Stimulated activated CD4-positive, alpha-beta T cell treated with anti-CD3 and anti-CD28 coated beads, Interleukin-4, amount 100 ng/mL, for 1 hour (primary cell): ENCODE results near the gene SPOCK1.

Experiments
- DNase-seq: peaks from one replicate; pipeline ENCODE4 v3.0.0-alpha.2; 2020

SPOCK1 gene

GRCh38 chr5:137357436-137357835 is 141.7 kb downstream of the SPOCK1 start:
- DNase-seq = no peak

GRCh38 chr5:137356127-137356526 is 143.0 kb downstream of the SPOCK1 start:
- DNase-seq = no peak

GRCh38 chr5:137355708-137356107 is 143.4 kb downstream of the SPOCK1 start:
- DNase-seq = no peak

- DNase-seq = no peak
These were observed 147.0 kb downstream of the SPOCK1 start for GRCh38 chr5:137352095-137352494.

- DNase-seq = no peak
These were observed 148.3 kb downstream of the SPOCK1 start for GRCh38 chr5:137350791-137351190.

- DNase-seq = no peak
These were observed 150.4 kb downstream of the SPOCK1 start for GRCh38 chr5:137348759-137349158.

- DNase-seq = no peak
These were observed 151.3 kb downstream of the SPOCK1 start for GRCh38 chr5:137347865-137348264.

- no peak for DNase-seq
These were observed 152.8 kb downstream of the SPOCK1 start for GRCh38 chr5:137346281-137346680.

- DNase-seq = no peak
These were observed 153.7 kb downstream of the SPOCK1 start for GRCh38 chr5:137345396-137345795.

- DNase-seq = no peak
These were observed 154.3 kb downstream of the SPOCK1 start for GRCh38 chr5:137344723-137345322.

- no peak for DNase-seq
These were observed 155.1 kb downstream of the SPOCK1 start for GRCh38 chr5:137344021-137344420.

GRCh38 chr5:137342764-137343163 is 156.4 kb downstream of the SPOCK1 start:
- no peak for DNase-seq

- DNase-seq = no peak
These were observed 157.3 kb downstream of the SPOCK1 start for GRCh38 chr5:137341831-137342230.

GRCh38 chr5:137340881-137341280 is 158.2 kb downstream of the SPOCK1 start:
- DNase-seq = no peak

- DNase-seq = no peak
These were observed 162.5 kb downstream of the SPOCK1 start for GRCh38 chr5:137336565-137337120.

GRCh38 chr5:137336161-137336560 is 163.0 kb downstream of the SPOCK1 start:
- DNase-seq = no peak

- DNase-seq = no peak
These were observed 163.6 kb downstream of the SPOCK1 start for GRCh38 chr5:137335493-137335892.

GRCh38 chr5:137333928-137334327 is 165.2 kb downstream of the SPOCK1 start:
- no peak for DNase-seq

GRCh38 chr5:137333475-137333874 is 165.7 kb downstream of the SPOCK1 start:
- DNase-seq = no peak

- DNase-seq = no peak
These were observed 166.8 kb downstream of the SPOCK1 start for GRCh38 chr5:137332296-137332695.

GRCh38 chr5:137329586-137330296 is 169.4 kb downstream of the SPOCK1 start:
- DNase-seq = no peak

GRCh38 chr5:137328991-137329390 is 170.1 kb downstream of the SPOCK1 start:
- no peak for DNase-seq

- no peak for DNase-seq
These were observed 170.7 kb downstream of the SPOCK1 start for GRCh38 chr5:137328463-137328862.

- no peak for DNase-seq
These were observed 173.4 kb downstream of the SPOCK1 start for GRCh38 chr5:137325721-137326120.
